ENCODE data around the gene HCST. TPM values are rescaled to one million over a fixed set of nuclear protein-coding genes. Genes with fewer than 3 reads are reported as not detected.

The HCST gene
- total RNA-seq, 1 experiment from 2014 or later, result not detected

DNA sequence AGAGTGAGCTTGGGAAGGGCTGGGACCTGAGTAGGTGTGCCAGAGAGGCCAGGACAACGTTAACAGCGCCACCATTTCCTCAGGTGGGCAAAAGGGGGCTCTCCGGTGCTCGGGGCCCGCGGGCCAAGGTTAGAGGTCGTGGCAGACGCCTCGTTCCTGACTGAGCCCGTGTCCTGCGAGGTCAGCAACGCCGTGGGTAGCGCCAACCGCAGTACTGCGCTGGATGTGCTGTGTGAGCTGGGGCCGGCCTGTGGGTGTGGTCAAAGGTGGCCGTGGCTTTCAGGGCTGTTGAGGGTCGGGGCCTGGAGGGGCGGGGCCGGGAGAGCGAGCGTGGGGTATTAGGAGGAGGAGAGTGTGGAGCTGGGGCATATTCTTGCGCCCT, 41.9 kb upstream of the HCST start:
- Histone ChIP-seq H3K9me3 (ENCODE audit: low read length) (no peaks in the 10 kb centered on the region), H3K4me2 (ENCODE audit: low read length) (no peak overlapping the region), H3K27ac (ENCODE audit: low read length) (no peak overlapping the region), H3K36me3 (ENCODE audit: low read depth, low read length) (no peaks in the 10 kb centered on the region), H2AFZ (ENCODE audit: low read length) (no peak overlapping the region), H4K20me1 (ENCODE audit: low read length) (no peaks in the 10 kb centered on the region), H3K9ac (ENCODE audit: low read length) (no peak overlapping the region), H3K4me1 (ENCODE audit: insufficient read depth, low read length) (no peaks in the 10 kb centered on the region), H3K79me2 (ENCODE audit: low read length) (no peaks in the 10 kb centered on the region), H3F3A (ENCODE audit: low read length, unreplicated experiment) (no peaks in the 10 kb centered on the region), H3K9me2 (replicated peaks; ENCODE audit: low read length) (no peaks in the 10 kb centered on the region), H3K4me3 (ENCODE audit: low read length) (no peak overlapping the region), H3K27me3 (ENCODE audit: low read length) (peaks cover 15% of the 10 kb centered on the region)
- ChIA-PET CTCF (no interaction called here), POLR2A (ENCODE audit: unreplicated experiment) (no interaction called here)
- intact Hi-C loops (cut with micrococcal nuclease), result no loop called here
- ATAC-seq, result no peak
- DNase-seq, result no peak
- no TSS peak for BruUV-seq (replicated peaks)
- TF ChIP-seq, protein P1, sequence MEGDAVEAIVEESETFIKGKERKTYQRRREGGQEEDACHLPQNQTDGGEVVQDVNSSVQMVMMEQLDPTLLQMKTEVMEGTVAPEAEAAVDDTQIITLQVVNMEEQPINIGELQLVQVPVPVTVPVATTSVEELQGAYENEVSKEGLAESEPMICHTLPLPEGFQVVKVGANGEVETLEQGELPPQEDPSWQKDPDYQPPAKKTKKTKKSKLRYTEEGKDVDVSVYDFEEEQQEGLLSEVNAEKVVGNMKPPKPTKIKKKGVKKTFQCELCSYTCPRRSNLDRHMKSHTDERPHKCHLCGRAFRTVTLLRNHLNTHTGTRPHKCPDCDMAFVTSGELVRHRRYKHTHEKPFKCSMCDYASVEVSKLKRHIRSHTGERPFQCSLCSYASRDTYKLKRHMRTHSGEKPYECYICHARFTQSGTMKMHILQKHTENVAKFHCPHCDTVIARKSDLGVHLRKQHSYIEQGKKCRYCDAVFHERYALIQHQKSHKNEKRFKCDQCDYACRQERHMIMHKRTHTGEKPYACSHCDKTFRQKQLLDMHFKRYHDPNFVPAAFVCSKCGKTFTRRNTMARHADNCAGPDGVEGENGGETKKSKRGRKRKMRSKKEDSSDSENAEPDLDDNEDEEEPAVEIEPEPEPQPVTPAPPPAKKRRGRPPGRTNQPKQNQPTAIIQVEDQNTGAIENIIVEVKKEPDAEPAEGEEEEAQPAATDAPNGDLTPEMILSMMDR (conservative IDR thresholded peaks at IDR 0.05; ENCODE audit: low read depth, low read length), result no peak
- TF ChIP-seq EZH2 (IDR thresholded peaks at IDR 0.05; ENCODE audit: low read length, unreplicated experiment), result no peak
- TF ChIP-seq EZH2phosphoT487 (IDR thresholded peaks at IDR 0.05; ENCODE audit: borderline replicate concordance, low read length), result no peak

GRCh38 chr19:35860818-35861639, 41.3 kb upstream of the HCST start:
- H3K27me3 ChIP-seq (ENCODE audit: low read length), result peaks cover 11% of the 10 kb centered on the region
- intact Hi-C loops (cut with micrococcal nuclease), result no loop called here
- TF ChIP-seq, protein P1 (conservative IDR thresholded peaks at IDR 0.05; ENCODE audit: low read depth, low read length), result no peak
- no peak for TF ChIP-seq EZH2 (IDR thresholded peaks at IDR 0.05; ENCODE audit: low read length, unreplicated experiment)
- TF ChIP-seq EZH2phosphoT487 (IDR thresholded peaks at IDR 0.05; ENCODE audit: borderline replicate concordance, low read length), result no peak
- BruUV-seq (replicated peaks), result no TSS peak
- no peaks in the 10 kb centered on the region for H3K9me3 ChIP-seq (ENCODE audit: low read length)
- ATAC-seq (no peak), DNase-seq (no peak)
- H3K4me3 ChIP-seq (ENCODE audit: low read length), result no peak overlapping the region
- H3F3A ChIP-seq (ENCODE audit: low read length, unreplicated experiment), result no peaks in the 10 kb centered on the region
- CTCF ChIA-PET, result no interaction called here
- no peaks in the 10 kb centered on the region for H3K36me3 ChIP-seq (ENCODE audit: low read depth, low read length)
- no peaks in the 10 kb centered on the region for H3K4me1 ChIP-seq (ENCODE audit: insufficient read depth, low read length)
- no peaks in the 10 kb centered on the region for H4K20me1 ChIP-seq (ENCODE audit: low read length)
- POLR2A ChIA-PET (ENCODE audit: unreplicated experiment), result no interaction called here
- H3K79me2 ChIP-seq (ENCODE audit: low read length), result no peaks in the 10 kb centered on the region
- H3K4me2 ChIP-seq (ENCODE audit: low read length), result no peak overlapping the region
- no peak overlapping the region for H2AFZ ChIP-seq (ENCODE audit: low read length)
- H3K9ac ChIP-seq (ENCODE audit: low read length), result no peak overlapping the region
- no peaks in the 10 kb centered on the region for H3K9me2 ChIP-seq (replicated peaks; ENCODE audit: low read length)
- no peak overlapping the region for H3K27ac ChIP-seq (ENCODE audit: low read length)

- no peaks in the 10 kb centered on the region for H3K4me1 ChIP-seq (ENCODE audit: insufficient read depth, low read length)
- no peaks in the 10 kb centered on the region for H3K36me3 ChIP-seq (ENCODE audit: low read depth, low read length)
- no peak for TF ChIP-seq EZH2 (IDR thresholded peaks at IDR 0.05; ENCODE audit: low read length, unreplicated experiment)
- TF ChIP-seq, protein P1 (conservative IDR thresholded peaks at IDR 0.05; ENCODE audit: low read depth, low read length), result no peak
- no peak for TF ChIP-seq EZH2phosphoT487 (IDR thresholded peaks at IDR 0.05; ENCODE audit: borderline replicate concordance, low read length)
- H3K4me3 ChIP-seq (ENCODE audit: low read length), result no peak overlapping the region
- no peaks in the 10 kb centered on the region for H3F3A ChIP-seq (ENCODE audit: low read length, unreplicated experiment)
- POLR2A ChIA-PET (ENCODE audit: unreplicated experiment), result no interaction called here
- H3K79me2 ChIP-seq (ENCODE audit: low read length), result no peaks in the 10 kb centered on the region
- CTCF ChIA-PET, result no interaction called here
- peaks cover 4% of the 10 kb centered on the region; the same call in 1 of the 2 replicates for H3K27me3 ChIP-seq (ENCODE audit: low read length)
- H3K9ac ChIP-seq (ENCODE audit: low read length), result no peak overlapping the region
- DNase-seq (no peak), ATAC-seq (no peak)
- BruUV-seq (replicated peaks), result no TSS peak
- intact Hi-C loops (cut with micrococcal nuclease), result no loop called here
- no peaks in the 10 kb centered on the region for H3K9me2 ChIP-seq (replicated peaks; ENCODE audit: low read length)
- H3K27ac ChIP-seq (ENCODE audit: low read length), result no peak overlapping the region
- no peaks in the 10 kb centered on the region for H3K9me3 ChIP-seq (ENCODE audit: low read length)
- H4K20me1 ChIP-seq (ENCODE audit: low read length), result no peaks in the 10 kb centered on the region
- H2AFZ ChIP-seq (ENCODE audit: low read length), result no peak overlapping the region
- H3K4me2 ChIP-seq (ENCODE audit: low read length), result no peak overlapping the region
Observed at GRCh38 chr19:35861640-35862160, 40.6 kb upstream of the HCST start.
